Activated effector memory CD4-positive, alpha-beta T cell treated with Interleukin-2 at 50 U/mL for 16 hours (primary cell): ENCODE data around the gene CSF1.

Experiments
- DNase-seq: peaks from one replicate; pipeline ENCODE4 v3.0.0-alpha.2; 2020

The CSF1 gene

GRCh38 chr1:109923131-109923945 is 12.7 kb downstream of the CSF1 start:
- no peak for DNase-seq

- no peak for DNase-seq
Measured at GRCh38 chr1:109923946-109924275, 13.3 kb downstream of the CSF1 start.

- no peak for DNase-seq
Measured at GRCh38 chr1:109924316-109924715, 13.7 kb downstream of the CSF1 start.

- DNase-seq, result no peak
Measured at GRCh38 chr1:109925159-109925990, 14.7 kb downstream of the CSF1 start.

GRCh38 chr1:109926662-109927300 is 16.1 kb downstream of the CSF1 start:
- DNase-seq, result no peak

GRCh38 chr1:109927356-109927755 is 16.7 kb downstream of the CSF1 start:
- DNase-seq, result no peak

- DNase-seq, result no peak
Measured at GRCh38 chr1:109927911-109928321, 17.3 kb downstream of the CSF1 start.

- DNase-seq, result no peak
Measured at GRCh38 chr1:109928591-109929111, 18.0 kb downstream of the CSF1 start.

GRCh38 chr1:109929170-109929569 is 18.5 kb downstream of the CSF1 start:
- no peak for DNase-seq

GRCh38 chr1:109929588-109930251 is 19.1 kb downstream of the CSF1 start:
- DNase-seq, result no peak

GRCh38 chr1:109930252-109930993 is 19.8 kb downstream of the CSF1 start:
- no peak for DNase-seq

GRCh38 chr1:109931189-109931731 is 20.6 kb downstream of the CSF1 start:
- DNase-seq, result no peak

GRCh38 chr1:109931911-109932636 is 21.4 kb downstream of the CSF1 start:
- DNase-seq, result no peak

GRCh38 chr1:109932679-109933078 is 22.0 kb downstream of the CSF1 start:
- DNase-seq, result no peak

- no peak for DNase-seq
Measured at GRCh38 chr1:109933856-109934711, 23.4 kb downstream of the CSF1 start.

- no peak for DNase-seq
Measured at GRCh38 chr1:109935451-109935900, 24.8 kb downstream of the CSF1 start.

- DNase-seq, result no peak
Measured at GRCh38 chr1:109937738-109938137, 27.1 kb downstream of the CSF1 start.

- DNase-seq, result no peak
Measured at GRCh38 chr1:109938556-109938955, 27.9 kb downstream of the CSF1 start.

- no peak for DNase-seq
Measured at GRCh38 chr1:109942434-109942833, 31.8 kb downstream of the CSF1 start.

- no peak for DNase-seq
Measured at GRCh38 chr1:109944541-109944940, 33.9 kb downstream of the CSF1 start.
